Thyroid gland (tissue), 4 donors: ENCODE data around the gene ARHGEF10L. TPM values are rescaled to one million over a fixed set of nuclear protein-coding genes. Genes with fewer than 3 reads are reported as not detected.

ENCODE experiments used
- DNase-seq, 2 donors: peaks; one replicate each; pipeline ENCODE4 v3.0.0-alpha.2; 2019
- H3K27ac ChIP-seq, 3 donors: fragments of 200-600 bp; sonication (generic); 1 replicate in 2 of 3; 2 replicates in 1 of 3; pipeline ENCODE4 v1.5.1; 2016 to 2019; ENCODE audit warnings: mild to moderate bottlenecking in 1 of 3, moderate library complexity in 1 of 3
- H3K27me3 ChIP-seq: fragments of 200-600 bp; sonication (generic); one replicate; pipeline ENCODE4 v1.5.1; 2019
- H3K36me3 ChIP-seq, 2 donors: fragments of 200-600 bp; sonication (generic); one replicate each; pipeline ENCODE4 v1.5.1; 2016 to 2019
- H3K4me1 ChIP-seq, 2 donors: fragments of 200-600 bp; sonication (generic); one replicate each; pipeline ENCODE4 v1.5.1; 2017 to 2019
- H3K4me3 ChIP-seq, 3 donors: fragments of 200-600 bp; sonication (generic); replicated peaks in 1 of 3; 1 replicate in 2 of 3; 2 replicates in 1 of 3; pipeline ENCODE4 v1.5.1; 2016; ENCODE audit warnings: mild to moderate bottlenecking in 1 of 3
- H3K9me3 ChIP-seq: fragments of 200-600 bp; sonication (generic); one replicate; pipeline ENCODE4 v1.5.1; 2017
- POLR2A ChIP-seq, 2 donors: fragments of 450-650 bp; IDR thresholded peaks; one replicate each; pipeline ENCODE4 v1.6.1; 2017; ENCODE audit warnings: antibody characterized with exemption in 2 of 2, mild to moderate bottlenecking in 2 of 2, moderate library complexity in 1 of 2
- WGBS, 2 donors: methylation state at CpG; one replicate each; pipeline ENCODE4 v1.1.5; 2017; 5-methylcytosine and 5-hydroxymethylcytosine counted together
- intact Hi-C: fragments of 100-400 bp; cut with DNase I; formaldehyde crosslinking; loops from one replicate; pipeline ENCODE4 v1.15.1; 2023
- total RNA-seq, 4 donors: library from RNA; depleted of rRNA; stranded (reverse); fragments of >200 nt; gene quantifications; one replicate each; pipeline ENCODE4 v1.2.3, GENCODE V29; 2016
- TF ChIP-seq, protein P1 (sequence below), 6 experiments: fragments of 200-600 bp in 3 of 6; fragments of 450-650 bp in 3 of 6; sonication (generic) in 3 of 6; IDR thresholded peaks; one replicate each; pipeline ENCODE4 v1.5.1; 2016 to 2019; ENCODE audit warnings: antibody characterized with exemption in 6 of 6, mild to moderate bottlenecking in 2 of 6, inconsistent platforms in 1 of 6, moderate library complexity in 1 of 6

Gene ARHGEF10L
- total RNA-seq, 4 donors from 2014 or later = 32.2 to 64.5 (median 51.4) TPM

DNA sequence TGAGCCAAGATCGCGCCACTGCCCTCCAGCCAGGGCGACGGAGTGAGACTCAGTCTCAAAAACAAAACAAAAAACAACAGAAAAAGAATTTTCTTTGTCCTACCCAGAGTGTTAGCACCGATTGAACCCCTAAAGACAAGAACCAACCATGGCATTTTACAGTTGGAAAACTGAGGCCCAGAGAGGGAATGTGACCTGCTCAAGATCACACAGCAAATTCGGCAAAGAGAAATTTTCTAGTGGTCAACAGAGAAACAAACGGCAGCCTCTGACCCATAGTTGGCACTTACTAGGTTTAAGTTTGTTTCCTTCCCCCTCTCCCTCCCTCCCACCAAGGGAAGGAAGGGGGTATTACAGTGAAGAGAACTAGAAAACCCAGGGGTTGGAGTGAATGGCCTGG lies 195.1 kb downstream of the ARHGEF10L start:
- H3K36me3 ChIP-seq = no peaks in the 10 kb centered on the region
- no peak overlapping the region for H3K27ac ChIP-seq
- no peaks in the 10 kb centered on the region for H3K27me3 ChIP-seq
- TF ChIP-seq, protein P1, sequence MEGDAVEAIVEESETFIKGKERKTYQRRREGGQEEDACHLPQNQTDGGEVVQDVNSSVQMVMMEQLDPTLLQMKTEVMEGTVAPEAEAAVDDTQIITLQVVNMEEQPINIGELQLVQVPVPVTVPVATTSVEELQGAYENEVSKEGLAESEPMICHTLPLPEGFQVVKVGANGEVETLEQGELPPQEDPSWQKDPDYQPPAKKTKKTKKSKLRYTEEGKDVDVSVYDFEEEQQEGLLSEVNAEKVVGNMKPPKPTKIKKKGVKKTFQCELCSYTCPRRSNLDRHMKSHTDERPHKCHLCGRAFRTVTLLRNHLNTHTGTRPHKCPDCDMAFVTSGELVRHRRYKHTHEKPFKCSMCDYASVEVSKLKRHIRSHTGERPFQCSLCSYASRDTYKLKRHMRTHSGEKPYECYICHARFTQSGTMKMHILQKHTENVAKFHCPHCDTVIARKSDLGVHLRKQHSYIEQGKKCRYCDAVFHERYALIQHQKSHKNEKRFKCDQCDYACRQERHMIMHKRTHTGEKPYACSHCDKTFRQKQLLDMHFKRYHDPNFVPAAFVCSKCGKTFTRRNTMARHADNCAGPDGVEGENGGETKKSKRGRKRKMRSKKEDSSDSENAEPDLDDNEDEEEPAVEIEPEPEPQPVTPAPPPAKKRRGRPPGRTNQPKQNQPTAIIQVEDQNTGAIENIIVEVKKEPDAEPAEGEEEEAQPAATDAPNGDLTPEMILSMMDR (IDR thresholded peaks at IDR 0.05) = no peak
- no peak for TF ChIP-seq POLR2A (IDR thresholded peaks at IDR 0.05)
- no peak for DNase-seq
- H3K4me1 ChIP-seq = no peaks in the 10 kb centered on the region
- intact Hi-C loops = no loop called here
- no peak overlapping the region for H3K4me3 ChIP-seq
- 67 to 70% methylated on average over 7 of the region's 7 CpGs for WGBS, 2 donors
- H3K9me3 ChIP-seq = no peaks in the 10 kb centered on the region

DNA sequence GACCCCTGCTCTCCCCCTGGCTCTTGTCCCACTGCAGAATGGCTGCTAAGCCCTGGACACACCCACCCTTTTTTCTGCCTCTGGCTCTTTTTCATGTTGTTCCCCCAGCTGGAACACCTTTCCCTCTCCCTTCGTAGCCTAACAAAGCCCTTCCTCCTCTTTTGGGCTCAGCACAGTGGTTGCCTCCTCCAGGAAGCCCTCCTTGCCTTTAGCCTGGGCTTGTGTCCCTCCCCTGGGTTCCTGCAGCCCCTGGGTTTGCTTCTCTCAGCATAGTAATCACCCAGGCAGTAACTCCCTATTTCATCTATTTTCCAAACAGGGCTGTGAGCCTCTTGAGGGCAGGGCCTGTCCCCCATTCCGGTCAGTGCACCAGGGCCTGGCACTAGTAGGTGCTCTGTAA lies 195.8 kb downstream of the ARHGEF10L start:
- no peaks in the 10 kb centered on the region for H3K9me3 ChIP-seq
- no peak overlapping the region for H3K27ac ChIP-seq
- DNase-seq = no peak
- WGBS, 2 donors = 80 to 92% methylated on average over 2 of the region's 2 CpGs
- no peak overlapping the region for H3K4me3 ChIP-seq
- H3K27me3 ChIP-seq = no peaks in the 10 kb centered on the region
- intact Hi-C loops = no loop called here
- no peak for TF ChIP-seq POLR2A (IDR thresholded peaks at IDR 0.05)
- TF ChIP-seq, protein P1 (IDR thresholded peaks at IDR 0.05) = no peak
- H3K36me3 ChIP-seq = no peaks in the 10 kb centered on the region
- no peaks in the 10 kb centered on the region for H3K4me1 ChIP-seq

DNA sequence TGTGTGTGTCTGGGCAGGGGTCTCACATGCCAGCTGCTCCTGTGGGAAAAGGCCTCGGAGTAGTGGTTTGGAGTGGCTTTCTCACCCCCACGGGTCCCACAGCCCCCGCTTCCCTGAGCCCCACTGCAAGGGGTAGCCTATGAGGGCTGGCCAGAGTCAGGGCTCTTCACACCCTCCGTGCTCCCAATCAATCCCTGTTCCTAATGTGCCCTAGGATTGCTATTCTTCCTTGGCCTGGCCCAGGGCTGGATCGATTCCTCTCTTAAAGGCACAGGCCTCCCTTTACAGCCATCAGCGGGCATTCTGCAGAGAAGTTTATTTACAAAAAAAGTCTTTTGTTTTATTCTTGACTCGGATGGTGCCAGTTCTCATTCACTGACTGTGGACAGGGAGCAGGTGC lies 196.3 kb downstream of the ARHGEF10L start:
- DNase-seq = no peak
- H3K4me3 ChIP-seq = no peak overlapping the region
- H3K9me3 ChIP-seq = no peaks in the 10 kb centered on the region
- intact Hi-C loops = no loop called here
- TF ChIP-seq, protein P1 (IDR thresholded peaks at IDR 0.05) = no peak
- TF ChIP-seq POLR2A (IDR thresholded peaks at IDR 0.05) = no peak
- WGBS, 2 donors = 57 to 64% methylated on average over 7 of the region's 7 CpGs
- no peak overlapping the region for H3K27ac ChIP-seq
- no peaks in the 10 kb centered on the region for H3K4me1 ChIP-seq
- H3K27me3 ChIP-seq = no peaks in the 10 kb centered on the region
- no peaks in the 10 kb centered on the region for H3K36me3 ChIP-seq

DNA sequence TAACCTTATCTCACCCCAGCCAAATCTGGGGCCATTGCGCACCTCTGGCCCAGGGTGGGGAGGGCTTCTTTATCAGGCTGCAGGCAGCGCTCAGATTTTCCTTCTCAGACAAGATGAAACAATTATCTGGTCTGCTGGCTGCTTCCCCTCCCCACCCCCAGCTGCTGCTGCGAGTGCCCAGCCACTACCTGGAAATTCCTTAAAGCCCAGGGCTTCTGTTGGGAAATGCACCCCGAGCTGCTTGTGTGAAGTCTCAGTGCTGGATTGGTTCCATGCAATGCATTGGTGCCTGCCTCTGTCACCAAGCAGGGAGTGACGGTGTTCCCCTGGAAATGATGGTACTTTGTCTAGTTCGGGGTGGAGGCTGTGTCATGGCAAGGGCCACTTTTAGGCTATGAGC lies 197.1 kb downstream of the ARHGEF10L start:
- H3K27me3 ChIP-seq = no peaks in the 10 kb centered on the region
- no peak overlapping the region for H3K4me3 ChIP-seq
- H3K4me1 ChIP-seq = no peaks in the 10 kb centered on the region
- no peaks in the 10 kb centered on the region for H3K9me3 ChIP-seq
- TF ChIP-seq, protein P1 (IDR thresholded peaks at IDR 0.05) = no peak
- no peak for TF ChIP-seq POLR2A (IDR thresholded peaks at IDR 0.05)
- no peak for DNase-seq
- no peak overlapping the region for H3K27ac ChIP-seq
- WGBS, 2 donors = 79 to 80% methylated on average over 6 of the region's 6 CpGs
- intact Hi-C loops = no loop called here
- H3K36me3 ChIP-seq = no peaks in the 10 kb centered on the region

DNA sequence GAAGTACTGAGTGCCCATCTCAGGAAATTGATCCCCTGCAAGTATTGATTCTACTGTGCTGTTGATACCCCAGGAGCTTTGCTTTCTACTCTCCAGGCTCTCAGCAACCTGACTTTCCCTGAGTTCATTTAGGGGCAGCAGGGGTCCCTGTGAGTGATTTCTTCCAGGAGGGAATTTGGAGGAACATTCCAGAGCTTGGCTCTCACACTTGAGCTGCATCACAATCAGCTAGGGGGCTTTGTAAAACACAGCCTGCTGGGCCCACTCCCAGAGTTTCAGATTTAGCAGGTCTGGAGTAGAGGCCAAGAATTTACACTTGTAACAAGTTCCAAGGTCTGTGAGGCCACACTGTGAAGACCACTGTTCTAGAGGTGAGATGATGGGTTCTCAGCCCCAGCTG lies 199.6 kb downstream of the ARHGEF10L start:
- no peak overlapping the region for H3K27ac ChIP-seq
- H3K27me3 ChIP-seq = no peaks in the 10 kb centered on the region
- intact Hi-C loops = no loop called here
- TF ChIP-seq, protein P1 (IDR thresholded peaks at IDR 0.05) = no peak
- TF ChIP-seq POLR2A (IDR thresholded peaks at IDR 0.05) = no peak
- no peak for DNase-seq
- H3K4me3 ChIP-seq = no peak overlapping the region
- H3K36me3 ChIP-seq = no peaks in the 10 kb centered on the region
- no peaks in the 10 kb centered on the region for H3K9me3 ChIP-seq
- no peaks in the 10 kb centered on the region for H3K4me1 ChIP-seq
